RPMI7951 (cell line): ENCODE data around the gene MXD3. TPM values are rescaled to one million over a fixed set of nuclear protein-coding genes. Genes with fewer than 3 reads are reported as not detected.
"Not testable (repeated sequence)": the region's sequence is repeated elsewhere in the genome, so short reads cannot be mapped to it uniquely, and the experiment has no call there.

Experiments used
- DNase-seq: peaks from one replicate; pipeline ENCODE4 v3.0.0-alpha.2; 2012; ENCODE audit warnings: low read depth
- total RNA-seq: library from RNA; depleted of rRNA; stranded (reverse); fragments of >200 nt; shearing (Covaris generic); gene quantifications from 2 replicates; pipeline ENCODE4 v1.2.3, GENCODE V29; 2014; rRNA removed

Gene MXD3
- total RNA-seq, 1 experiment from 2014 or later: 50.6 TPM

DNA sequence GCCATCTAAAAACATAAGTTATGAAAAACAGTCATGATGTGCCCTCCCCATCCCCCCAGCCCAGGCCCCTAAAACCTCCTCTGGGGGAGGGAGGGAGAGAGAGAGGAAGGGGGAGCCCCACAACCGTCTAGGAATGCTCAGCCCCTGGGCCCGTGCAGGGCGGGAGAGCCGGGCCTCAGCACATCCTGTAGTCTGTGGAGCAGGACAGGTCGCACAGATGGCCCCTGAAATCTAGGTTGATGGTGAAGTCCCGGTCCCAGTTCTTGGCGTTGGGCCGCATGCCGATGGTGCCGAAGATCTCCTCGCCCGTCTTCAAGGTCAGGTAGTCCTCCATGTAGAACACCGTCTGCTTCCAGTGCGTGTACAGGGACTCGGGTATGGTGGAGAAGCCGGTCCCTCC is 46.3 kb downstream of the MXD3 start:
- DNase-seq: no peak

DNA sequence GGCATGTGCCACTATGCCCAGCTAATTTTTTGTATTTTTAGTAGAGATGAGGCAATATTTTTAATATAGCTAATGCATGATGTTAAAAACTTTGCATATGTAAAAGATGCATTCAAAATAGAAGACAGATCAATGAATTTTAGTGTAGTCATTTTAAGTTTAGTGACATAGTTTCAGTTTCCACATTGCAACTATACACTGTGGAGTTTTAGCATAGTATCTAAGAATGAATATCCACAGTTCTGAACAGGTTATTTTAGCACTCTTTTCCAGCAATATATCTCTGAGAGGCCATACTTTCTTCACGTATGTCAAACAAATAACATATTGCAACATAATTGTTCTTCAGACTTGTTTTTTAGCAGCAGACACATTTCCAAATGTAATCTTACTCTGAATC is 47.5 kb downstream of the MXD3 start:
- no peak for DNase-seq

DNA sequence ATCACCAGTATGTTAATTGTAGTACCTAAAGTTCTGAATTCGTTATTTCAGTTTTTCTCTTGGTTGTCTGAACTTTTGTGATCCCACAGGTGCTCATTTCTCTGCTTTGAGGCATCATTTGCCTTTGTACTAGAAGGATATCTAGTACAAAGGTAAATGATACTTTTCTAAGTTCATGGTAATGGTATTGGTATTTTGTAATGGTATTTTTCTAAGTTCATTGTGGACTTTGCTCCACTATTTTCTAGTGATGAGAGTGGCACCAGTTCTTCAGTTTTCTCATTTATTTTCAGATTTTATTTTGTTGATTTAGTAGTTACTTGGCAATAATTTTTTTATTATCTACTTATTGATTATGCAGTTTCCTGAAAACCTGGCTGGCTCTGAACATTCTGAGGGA is 50.2 kb downstream of the MXD3 start:
- DNase-seq: no peak

DNA sequence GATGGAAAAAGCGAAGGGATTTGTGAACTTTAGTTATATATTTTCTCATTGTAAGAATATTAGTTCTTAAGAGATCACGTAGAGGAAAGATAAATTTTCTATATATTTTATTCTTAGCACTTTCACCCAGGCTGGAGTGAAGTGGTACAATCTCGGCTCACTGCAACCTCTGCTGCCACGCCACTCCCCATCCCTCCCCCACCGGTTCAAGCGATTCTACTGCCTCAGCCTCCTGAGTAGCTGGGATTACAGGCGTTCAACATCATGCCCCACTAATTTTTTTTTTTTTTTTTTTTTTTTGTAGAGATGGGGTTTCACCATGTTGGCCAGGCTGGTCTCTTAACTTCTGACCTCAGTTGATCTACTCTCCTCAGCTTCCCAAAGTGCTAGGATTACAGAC is 50.7 kb downstream of the MXD3 start:
- DNase-seq: no peak

DNA sequence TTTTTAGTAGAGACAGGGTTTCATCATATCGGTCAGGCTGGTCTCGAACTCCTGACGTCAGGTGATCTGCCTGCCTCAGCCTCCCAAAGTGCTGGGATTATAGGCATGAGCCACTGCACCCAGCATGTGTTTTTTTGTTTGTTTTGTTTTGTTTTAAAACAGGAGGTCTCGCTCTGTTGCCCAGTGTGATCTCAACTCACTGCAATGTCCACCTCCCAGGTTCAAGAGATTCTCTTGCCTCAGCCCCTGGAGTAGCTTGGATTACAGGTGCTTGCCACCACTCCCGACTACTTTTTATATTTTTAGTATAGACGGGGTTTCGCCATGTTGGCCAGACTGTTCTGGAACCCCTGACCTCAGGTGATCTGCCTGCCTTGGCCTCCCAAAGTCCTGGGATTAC is 53.0 kb downstream of the MXD3 start:
- DNase-seq: not testable (repeated sequence)

Other genes with a start within 250 kb of the MXD3 start
- 1.9 and 2.0 TPM in 2 replicates for gene FGFR4, start 225.0 kb downstream of the MXD3 start, total RNA-seq
- gene NSD1, start 178.1 kb downstream of the MXD3 start, total RNA-seq: 11.5 and 14.5 TPM in 2 replicates
- gene RAB24, start 8.2 kb downstream of the MXD3 start, total RNA-seq: 10.3 and 15.1 TPM in 2 replicates
- gene PRELID1, start 8.1 kb downstream of the MXD3 start, total RNA-seq: 256 and 386 TPM in 2 replicates
- 273 and 306 TPM in 2 replicates for gene LMAN2, start 39.8 kb upstream of the MXD3 start, total RNA-seq
- gene RGS14, start 46.0 kb upstream of the MXD3 start, total RNA-seq: 4.6 and 10.2 TPM in 2 replicates
- not detected in 2 replicates for gene SLC34A1, start 72.5 kb upstream of the MXD3 start, total RNA-seq
- gene PFN3, start 88.8 kb upstream of the MXD3 start, total RNA-seq: not detected in 2 replicates
- 0.12 and 0.59 TPM in 2 replicates for gene F12, start 97.7 kb upstream of the MXD3 start, total RNA-seq
- 26.9 and 27.4 TPM in 2 replicates for gene GRK6, start 114.8 kb upstream of the MXD3 start, total RNA-seq
- 13.9 and 20.8 TPM in 2 replicates for gene PRR7, start 134.9 kb upstream of the MXD3 start, total RNA-seq
- 29.7 and 39.5 TPM in 2 replicates for gene DBN1, start 161.7 kb upstream of the MXD3 start, total RNA-seq
- gene PDLIM7, start 185.7 kb upstream of the MXD3 start, total RNA-seq: 88.4 and 93.8 TPM in 2 replicates
- gene DOK3, start 197.9 kb upstream of the MXD3 start, total RNA-seq: 0.49 TPM in 1 of 2 replicates, not detected in the other
- gene DDX41, start 205.1 kb upstream of the MXD3 start, total RNA-seq: 74.2 and 87.6 TPM in 2 replicates
- 11.6 and 11.8 TPM in 2 replicates for gene FAM193B, start 242.7 kb upstream of the MXD3 start, total RNA-seq